ENCODE results near the gene DTNA.
"Not testable (repeated sequence)": the region's sequence is repeated elsewhere in the genome, so short reads cannot be mapped to it uniquely, and the experiment has no call there.

DNA sequence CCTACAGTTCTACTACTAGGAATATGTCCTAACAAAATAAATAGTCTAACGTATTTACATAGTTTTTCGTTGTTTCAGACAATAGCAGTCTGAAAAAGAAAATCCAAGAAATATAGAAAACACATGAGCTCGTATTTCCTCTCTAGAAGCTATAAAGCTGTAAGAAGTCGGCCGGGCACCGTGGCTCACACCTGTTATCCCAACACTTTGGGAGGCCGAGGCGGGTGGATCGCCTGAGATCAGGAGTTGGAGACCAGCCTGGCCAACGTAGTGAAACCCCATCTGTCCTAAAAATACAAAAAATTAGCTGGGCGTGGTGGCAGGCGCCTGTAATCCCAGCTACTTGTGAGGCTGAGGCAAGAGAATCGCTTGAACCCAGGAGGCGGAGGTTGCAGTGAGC is 6.0 kb downstream of the DTNA start:
- TF ChIP-seq, protein P1, sequence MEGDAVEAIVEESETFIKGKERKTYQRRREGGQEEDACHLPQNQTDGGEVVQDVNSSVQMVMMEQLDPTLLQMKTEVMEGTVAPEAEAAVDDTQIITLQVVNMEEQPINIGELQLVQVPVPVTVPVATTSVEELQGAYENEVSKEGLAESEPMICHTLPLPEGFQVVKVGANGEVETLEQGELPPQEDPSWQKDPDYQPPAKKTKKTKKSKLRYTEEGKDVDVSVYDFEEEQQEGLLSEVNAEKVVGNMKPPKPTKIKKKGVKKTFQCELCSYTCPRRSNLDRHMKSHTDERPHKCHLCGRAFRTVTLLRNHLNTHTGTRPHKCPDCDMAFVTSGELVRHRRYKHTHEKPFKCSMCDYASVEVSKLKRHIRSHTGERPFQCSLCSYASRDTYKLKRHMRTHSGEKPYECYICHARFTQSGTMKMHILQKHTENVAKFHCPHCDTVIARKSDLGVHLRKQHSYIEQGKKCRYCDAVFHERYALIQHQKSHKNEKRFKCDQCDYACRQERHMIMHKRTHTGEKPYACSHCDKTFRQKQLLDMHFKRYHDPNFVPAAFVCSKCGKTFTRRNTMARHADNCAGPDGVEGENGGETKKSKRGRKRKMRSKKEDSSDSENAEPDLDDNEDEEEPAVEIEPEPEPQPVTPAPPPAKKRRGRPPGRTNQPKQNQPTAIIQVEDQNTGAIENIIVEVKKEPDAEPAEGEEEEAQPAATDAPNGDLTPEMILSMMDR (IDR thresholded peaks at IDR 0.05): not testable (repeated sequence)
- not testable (repeated sequence) for TF ChIP-seq POLR2A (IDR thresholded peaks at IDR 0.05)
